Activated naive CD4-positive, alpha-beta T cell treated with Interleukin-2 at 50 U/mL for 16 hours (primary cell): ENCODE data around the gene MBOAT7.
A peak's percentile ranks its signal among the peaks of the same experiment; 100 is the strongest.
"Not testable (repeated sequence)": the region's sequence is repeated elsewhere in the genome, so short reads cannot be mapped to it uniquely, and the experiment has no call there.

Source experiments
- DNase-seq: peaks from one replicate; pipeline ENCODE4 v3.0.0-alpha.2; 2020

Gene MBOAT7

DNA sequence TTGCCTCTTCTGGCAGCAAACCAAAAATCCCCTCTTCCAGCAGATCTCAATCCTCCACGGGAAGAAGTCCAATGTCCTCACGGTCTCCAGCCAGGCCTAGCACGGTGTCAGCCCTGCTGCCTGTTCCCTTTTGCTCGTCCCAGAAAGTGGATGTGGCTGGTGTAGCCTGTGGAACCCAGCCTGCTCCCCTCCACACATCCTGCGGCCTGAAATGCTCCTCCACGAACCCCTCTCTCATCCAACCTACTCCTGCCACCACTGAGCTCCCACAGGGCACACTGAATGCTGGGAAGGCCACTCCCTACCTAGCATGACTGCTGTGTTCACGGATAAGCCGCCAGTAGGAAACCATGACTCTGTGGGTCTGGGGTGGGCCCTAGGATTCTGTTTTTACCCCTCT, 3.0 kb downstream of the MBOAT7 start:
- DNase-seq: no peak

DNA sequence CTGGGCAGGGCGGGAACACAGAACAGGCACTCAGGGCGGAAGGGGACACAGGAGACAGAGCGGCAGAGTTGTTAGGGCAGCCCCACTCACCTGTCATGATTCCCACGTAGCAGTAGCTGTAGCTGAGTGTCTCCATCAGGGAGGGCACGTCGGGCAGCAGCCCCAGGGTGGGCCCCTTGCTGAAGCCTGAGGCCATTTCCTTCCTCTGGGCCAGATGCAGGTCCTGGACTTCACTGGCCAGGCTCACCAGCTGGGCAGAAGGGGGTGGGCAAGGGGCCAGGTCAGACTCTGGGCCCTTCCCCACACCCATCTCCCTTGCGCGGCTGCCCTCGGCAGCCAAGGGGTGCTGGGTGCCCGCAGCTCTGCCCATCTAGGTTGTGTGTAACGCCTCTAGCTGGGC, 5.9 kb downstream of the MBOAT7 start:
- DNase-seq: no peak

DNA sequence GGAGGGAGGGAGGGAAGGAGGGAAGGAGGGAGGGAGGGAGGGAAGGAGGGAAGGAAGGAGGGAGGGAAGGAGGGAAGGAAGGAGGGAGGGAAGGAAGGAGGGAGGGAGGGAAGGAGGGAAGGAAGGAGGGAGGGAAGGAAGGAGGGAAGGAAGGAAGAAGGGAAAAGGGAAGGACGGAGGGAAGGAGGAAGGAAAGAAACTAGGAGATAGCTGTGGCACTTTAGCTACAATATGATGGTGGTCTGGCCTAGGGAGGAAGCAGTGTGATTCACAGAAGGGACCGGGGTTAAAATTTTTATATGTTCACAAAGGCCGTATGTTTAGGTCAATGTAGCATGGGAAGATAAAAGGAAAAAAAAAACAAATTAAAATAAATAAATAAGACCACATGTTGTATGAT, 7.5 kb downstream of the MBOAT7 start:
- DNase-seq: not testable (repeated sequence)

DNA sequence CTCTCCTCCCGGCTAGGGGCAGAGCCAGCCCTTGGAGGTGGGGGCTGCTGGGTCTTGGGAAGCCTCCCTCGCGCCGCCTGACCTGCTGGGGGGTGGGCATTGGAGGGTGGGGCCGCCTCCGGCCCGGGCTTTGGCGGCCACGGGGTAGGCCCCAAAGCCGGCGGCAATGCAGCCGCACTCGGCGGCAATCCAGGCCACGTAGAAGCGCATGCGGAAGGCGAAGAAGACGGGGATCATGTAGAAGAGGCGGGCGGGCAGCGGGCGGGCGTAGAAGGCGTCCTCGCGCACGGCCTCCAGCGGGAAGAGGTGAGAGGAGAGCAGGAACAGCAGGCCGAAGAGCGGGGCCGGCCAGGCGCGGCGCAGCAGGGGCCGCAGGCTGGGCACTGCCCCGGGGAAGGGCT, 8.7 kb downstream of the MBOAT7 start:
- DNase-seq: no peak

DNA sequence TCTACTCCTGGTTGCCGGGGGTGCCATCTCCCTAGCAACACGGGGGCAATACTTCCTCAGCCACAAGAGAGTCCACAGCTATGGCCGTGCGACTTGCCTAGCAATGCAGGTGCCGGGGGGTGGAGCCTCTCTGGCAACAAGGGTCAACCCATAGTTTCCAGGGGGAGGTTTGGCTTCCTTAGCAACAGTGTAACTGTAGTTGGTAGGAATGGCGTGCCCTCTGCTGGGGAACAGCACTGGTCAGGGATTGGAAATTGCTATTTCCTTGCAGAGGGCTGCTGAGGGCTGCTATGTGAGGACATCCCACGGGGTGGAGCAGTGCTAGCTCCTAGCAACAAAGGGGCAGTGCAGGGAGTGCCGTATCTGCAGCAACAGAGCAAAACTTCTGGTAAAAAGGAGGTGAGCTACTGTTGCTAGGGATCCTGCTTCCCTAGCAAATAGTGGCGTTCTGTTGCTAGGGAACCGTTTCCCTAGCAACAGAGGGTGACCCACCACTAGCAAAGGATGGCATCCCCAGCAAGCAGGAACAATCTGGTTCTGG, 9.4 kb downstream of the MBOAT7 start:
- DNase-seq: no peak

DNA sequence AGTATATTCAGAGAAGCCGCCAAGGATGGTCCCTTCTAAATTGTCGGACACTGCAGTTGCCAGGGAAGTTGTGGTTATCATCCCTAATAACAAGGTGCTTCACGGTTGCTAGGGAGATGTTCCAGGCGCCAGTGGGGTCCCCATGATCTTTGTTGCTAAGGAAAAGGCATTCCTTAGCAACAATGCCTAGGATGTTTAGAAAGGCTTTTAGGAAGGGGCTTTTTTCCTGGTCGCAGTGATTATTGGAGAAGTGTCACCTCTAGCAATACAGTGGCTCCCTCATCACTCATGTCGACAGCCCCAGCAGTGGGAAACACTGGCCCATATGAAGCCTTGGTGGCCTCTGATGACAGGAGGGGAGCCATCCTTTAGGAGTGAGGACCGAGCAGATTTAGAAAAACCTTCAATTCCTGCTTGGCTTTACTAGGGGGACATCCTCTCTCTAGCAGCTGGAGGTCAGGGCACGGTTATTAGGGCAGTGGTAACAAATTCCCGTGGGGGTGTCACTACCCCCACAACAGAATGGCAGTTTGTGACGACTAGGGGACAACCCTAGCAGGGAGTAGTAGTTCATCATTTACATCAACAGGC, 10.0 kb downstream of the MBOAT7 start:
- no peak for DNase-seq

DNA sequence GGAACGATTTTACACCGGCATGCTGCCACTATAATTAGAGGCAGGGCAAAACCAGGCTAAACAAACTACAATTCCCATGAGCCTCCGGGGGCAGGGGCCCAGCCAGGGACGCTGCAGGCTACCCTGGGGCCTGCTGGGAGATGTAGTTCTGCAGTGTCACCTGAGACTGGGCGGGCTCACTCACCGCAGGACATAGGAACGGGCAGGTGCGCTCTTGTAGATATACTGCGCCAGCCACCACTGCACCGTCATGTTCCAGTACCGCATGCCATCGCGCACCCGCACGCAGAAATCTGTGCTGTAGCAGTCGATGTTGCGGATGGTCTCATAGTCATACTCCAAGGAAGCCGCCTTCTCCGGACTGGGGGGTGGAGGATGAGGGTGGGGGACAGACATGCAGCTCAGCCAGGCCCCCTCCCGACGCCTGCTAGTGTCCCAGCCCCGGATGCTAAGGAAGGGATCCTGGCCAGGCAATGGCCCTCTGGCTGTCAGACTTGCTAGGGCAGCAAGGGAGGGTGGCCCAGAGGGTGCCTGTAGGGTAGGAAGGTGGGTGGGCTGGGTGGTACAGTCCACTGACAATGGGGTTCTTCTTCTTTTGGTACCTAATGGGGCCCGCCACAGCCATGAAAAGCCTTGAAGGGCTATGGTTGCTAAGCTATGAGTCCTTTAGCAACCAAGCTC, 10.7 kb downstream of the MBOAT7 start:
- DNase-seq: peak; percentile 23

DNA sequence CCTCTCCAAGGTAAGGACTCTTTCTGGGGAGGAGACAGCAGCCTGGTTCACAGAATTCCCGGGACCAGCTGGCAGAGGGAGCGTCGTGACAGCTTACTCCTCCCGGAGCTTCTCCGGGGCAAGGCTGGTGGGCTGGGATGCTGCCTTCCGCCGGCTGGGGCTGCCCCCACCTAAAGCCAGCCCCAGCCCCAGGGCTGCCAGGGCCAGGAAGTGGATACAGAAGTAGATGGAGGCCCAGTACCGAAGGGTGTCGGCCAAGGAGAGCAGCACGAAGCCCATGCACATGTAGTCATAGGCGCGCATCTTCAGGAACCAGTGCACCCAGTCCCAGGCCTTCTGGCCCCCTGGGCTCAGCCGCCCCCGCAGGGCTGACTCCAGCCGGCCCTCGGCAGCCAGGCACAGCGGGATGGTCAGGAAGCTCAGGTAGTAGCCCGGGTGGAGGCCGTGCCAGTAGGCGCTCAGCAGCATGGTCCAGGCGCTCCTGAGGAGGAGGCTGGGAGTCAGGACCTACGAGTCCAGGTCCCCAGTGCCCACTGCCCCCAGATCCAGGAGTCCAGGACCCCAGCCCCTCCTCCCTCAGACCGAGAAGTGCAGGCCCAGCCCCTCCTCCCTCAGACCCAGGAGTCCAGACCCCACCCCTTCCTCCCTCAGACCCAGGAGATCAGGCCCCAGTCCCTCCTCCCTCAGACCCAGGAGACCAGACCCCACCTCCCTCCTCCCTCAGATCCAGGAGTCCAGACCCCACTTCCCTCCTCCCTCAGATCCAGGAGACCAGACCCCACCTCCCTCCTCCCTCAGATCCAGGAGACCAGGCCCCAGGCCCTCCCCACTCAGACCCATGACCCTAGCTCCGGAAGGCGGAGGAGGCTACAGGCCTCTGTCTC, 15.2 kb downstream of the MBOAT7 start:
- DNase-seq: no peak

DNA sequence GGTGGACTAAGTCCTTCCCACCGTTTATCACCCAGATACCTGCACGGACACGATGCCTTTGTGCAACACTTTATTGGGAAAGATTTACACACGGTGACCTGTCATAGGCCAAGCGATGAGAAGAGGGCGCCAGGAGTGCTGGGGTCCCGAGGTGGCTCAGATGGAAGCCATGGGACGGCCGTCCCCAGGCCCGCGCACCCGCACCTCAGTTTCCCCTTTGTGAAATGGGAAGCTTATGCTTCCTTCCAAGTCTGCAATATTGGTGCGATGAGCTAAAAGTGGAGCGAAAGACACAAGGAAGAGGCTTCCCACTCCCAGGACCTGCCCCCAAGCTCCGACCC, 16.1 kb downstream of the MBOAT7 start:
- no peak for DNase-seq

DNA sequence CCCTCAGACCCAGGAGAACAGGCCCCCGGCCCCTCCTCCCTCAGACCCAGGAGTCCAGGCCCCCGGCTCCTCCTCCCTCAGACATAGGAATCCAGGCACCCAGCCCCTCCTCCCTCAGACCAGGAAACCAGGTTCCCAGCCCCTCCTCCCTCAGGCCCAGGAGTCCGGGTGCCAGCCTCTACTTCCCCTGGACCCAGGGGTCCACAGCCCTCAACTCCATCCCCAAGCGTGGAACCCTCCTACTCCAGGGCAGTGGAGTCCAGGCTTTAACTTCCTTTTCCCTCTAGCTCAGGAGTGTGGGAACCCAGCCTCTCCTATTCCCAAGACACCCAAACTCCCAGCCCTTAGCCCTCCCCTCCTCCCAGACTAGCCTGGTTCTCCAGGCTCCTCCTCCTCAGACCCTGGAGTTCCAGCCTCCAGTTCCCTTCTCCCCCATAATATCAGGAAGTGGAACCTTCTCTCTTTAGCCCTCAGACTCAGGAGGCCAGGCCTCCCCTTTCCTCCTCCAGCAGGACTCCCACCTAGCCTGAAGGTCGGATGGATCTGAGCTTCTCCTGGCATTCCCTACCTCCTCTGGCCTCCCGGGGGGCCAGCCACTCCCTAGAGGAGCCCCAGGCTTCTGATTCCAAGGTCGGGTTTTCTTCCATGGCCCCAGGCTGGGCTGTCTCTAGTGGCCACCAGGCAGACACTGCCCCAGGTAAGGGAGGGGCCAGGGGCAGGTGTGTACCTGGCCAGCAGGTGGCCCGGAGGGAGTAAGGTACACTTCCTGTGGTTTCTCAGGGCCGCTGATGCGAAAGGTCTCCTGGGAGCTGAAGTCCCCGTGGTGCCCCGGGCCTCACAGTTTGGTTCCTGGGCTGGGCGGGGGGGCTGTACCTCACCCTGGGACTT, 16.7 kb downstream of the MBOAT7 start, which contains the start of gene TMC4:
Gene TMC4, minus strand, starts transcription at position 690 of the 888 bp plus-strand sequence. Its CDS starts 43 bp downstream, at position 647.
- DNase-seq: no peak

DNA sequence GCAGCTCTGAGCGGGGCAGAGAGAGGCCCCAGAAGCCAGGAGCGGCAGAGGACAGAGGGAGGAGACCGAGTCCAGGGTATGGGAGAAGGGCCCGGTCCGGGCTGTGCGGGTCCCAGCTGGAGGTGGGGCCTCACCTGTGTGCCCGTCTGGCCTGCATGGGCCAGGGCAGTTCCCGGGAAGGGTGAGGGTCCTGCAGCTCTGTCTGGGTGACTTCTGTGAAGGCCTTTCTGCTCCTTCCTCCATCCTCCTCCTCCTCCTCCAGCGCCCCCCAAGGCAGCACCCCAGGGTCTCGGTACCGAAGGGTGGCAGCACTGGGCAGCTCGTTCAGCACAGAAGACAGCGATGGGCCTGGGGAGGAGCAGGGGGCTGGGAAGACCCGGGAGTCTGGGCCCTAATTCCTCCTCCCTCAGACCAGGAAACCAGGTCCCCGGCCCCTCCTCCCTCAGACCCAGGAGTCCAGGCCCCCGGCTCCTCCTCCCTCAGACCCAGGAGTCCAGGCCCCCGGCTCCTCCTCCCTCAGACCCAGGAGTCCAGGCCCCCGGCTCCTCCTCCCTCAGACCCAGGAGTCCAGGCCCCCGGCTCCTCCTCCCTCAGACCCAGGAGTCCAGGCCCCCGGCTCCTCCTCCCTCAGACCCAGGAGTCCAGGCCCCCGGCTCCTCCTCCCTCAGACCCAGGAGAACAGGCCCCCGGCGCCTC, 17.5 kb downstream of the MBOAT7 start:
- not testable (repeated sequence) for DNase-seq

DNA sequence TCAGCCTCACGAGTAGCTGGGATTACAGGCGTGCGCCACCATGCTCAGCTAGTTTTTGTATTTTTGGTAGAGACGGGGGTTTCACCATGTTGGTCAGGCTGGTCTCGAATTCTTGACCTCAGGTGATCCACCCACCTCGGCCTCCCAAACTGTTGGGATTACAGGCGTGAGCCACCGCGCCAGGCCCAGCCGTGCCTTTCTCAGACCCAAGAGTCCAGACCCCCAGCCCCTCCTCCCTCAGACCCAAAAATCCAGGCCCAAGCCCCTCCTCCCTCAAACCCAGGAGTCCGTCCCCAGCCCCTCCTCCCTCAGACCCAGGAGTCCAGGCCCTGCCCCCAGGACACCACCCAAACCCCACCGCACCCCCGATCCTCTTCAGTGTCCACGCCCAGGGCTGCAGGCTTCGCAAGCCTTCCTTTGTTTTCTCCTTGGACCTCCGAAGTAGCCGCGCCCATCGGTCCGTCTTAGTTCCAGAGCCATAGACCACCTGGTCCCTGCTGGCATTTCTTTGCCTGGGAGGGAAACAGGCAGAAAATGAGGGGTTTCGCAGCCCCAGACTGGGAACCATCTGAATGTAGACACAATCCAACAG, 20.1 kb downstream of the MBOAT7 start:
- DNase-seq: no peak

DNA sequence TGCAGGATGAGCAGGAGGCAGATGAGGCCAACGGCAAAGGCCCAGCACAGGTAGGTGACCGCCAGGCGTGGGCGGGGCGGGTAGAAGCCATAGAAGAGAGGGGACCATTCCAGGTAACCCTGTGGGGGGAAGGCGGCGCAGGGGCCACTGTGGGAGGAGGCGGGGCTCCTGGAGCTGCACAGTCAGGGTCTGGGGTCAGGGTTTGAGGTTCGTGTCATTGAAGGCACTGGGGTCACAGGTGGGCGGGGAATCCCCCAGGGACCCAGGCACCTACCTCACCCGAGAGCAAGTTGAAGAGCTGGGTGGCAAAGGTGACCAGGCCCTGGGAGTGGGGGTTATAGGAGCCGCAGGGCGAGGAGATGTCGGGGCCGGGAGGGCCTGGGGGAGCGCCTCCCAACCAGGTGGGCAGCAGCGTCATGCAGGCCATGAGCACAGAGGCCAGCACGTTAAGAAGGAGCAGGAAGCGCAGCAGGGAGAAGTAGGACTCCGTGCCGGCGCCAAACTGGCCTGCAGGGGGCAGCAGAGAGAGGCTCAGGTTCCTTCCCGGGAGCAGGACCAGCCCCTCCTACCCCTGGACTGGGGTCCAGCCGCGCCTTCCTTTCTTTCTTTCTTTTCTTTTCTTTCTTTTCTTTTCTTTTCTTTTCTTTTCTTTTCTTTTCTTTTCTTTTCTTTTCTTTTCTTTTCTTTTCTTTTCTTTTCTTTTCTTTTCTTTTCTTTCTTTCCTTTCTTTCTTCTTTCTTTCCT, 21.0 kb downstream of the MBOAT7 start:
- DNase-seq: peak; percentile 92

DNA sequence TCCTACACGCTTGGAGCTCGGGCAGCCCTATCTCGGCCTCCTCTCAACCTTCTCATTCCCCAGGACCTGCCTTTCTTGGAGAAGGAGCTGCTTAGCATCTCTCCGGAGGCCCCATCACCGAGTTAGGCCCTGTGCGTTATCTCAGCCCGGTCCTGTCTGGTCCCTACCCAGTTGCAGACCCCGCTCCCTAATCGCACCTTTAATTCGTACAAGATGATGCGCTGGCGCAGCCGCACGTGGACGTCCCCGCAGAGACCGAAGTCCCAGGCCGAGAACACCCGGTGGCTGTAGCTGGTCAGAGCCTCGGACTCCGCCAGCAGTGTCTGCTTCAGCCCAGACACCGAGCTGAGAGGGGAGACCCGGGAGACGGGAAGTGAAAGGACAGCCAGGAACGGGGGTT, 24.2 kb downstream of the MBOAT7 start:
- DNase-seq: no peak

DNA sequence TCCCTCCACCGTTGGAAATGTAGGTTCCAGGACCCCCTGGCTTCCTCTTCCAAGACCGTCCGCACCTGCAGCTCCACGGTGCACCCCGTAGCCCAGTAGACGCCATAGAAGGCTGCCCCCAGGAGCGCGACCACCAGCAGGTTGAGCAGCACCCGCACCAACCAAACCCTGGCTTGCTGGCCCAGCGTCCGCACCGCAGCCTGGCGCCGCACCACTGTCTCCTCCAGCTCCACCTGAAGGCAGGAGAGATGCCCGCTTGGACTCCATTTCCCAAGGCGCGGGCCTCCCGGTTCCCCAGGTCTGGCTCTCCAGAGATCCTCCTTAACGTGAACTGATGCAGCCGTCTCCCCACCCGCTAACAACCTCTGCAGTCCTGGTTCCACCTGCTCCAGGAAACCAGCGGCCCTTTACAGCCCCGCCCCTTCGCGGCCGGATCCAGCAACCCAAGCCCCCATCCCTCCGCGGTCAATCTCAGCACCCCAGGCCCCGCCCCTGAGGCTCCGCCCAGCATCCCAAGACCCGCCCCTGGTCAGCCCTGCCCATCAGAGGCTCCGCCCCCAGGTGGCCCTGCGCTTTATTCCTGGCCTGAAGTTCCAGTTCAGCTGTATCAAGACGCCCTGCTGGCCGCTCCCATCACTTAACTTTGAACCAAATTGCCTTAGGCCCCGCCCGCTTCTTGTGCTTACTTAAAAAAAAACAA, 24.9 kb downstream of the MBOAT7 start:
- DNase-seq: peak; percentile 71

DNA sequence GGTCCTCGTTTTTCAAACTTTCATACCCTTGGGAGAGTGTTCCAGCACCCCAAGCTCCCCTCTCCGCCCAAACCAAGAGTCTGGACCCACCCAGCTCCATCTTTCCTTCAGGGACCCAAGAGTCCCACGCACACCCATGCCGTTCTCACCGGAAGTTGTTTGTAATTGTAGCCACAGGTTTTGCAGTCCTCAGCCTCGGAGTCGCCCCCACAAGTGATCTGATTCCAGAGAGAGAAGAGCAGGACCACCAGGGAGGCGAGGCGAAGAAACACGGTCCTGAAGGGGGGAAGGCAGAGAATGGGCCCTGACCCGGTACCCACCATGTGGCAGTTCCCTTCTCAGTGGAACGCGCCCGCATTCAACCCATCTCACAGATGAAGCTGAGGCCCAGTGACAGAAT, 26.5 kb downstream of the MBOAT7 start:
- no peak for DNase-seq

DNA sequence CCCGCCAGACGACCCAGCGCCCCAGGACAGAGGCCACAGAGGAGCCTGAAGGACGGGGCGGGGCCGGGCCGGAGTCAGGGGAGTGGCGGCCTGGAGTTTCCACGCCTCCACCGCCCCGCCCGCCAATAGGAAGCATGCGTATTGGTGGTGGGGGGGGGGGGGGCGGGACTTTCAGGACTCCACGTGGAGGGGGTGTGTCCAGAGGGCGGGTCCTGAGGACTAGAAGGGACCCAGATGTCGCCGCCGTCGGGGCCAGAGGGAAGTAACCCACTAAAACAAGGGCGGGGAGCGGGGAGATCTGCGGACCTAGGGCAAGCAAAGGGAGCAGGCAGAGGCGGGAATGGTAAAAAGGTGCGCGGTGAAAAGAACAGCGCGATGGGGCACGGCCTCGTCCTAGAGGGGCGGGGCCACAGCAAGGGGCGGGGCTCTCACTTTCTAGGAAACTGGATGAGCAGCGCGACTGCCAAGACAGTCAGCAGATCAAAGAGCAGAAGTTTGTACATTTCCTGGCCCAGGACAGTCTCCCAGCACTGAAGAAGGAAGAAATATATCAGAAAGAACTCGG, 27.1 kb downstream of the MBOAT7 start:
- DNase-seq: peak; percentile 84

DNA sequence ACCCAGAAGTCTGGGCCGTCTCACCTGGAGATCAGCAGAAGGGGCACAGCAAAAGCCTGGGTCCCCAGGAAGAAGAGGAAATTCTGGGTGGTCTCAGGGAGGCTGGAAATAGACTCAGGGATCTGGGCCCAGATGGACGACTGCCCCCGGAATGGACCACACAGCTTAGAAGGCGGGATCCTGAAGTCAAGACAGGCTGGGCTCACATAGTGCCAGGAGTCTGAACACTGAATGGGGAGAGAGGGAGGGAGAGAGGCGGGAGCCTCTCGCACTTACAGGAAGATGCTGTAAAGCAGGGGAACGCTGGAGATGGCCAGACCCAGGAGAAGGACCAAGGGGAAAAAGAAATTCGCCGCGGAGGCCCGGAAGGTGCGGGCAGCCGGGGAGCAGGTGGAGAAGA, 28.5 kb downstream of the MBOAT7 start:
- DNase-seq: no peak

DNA sequence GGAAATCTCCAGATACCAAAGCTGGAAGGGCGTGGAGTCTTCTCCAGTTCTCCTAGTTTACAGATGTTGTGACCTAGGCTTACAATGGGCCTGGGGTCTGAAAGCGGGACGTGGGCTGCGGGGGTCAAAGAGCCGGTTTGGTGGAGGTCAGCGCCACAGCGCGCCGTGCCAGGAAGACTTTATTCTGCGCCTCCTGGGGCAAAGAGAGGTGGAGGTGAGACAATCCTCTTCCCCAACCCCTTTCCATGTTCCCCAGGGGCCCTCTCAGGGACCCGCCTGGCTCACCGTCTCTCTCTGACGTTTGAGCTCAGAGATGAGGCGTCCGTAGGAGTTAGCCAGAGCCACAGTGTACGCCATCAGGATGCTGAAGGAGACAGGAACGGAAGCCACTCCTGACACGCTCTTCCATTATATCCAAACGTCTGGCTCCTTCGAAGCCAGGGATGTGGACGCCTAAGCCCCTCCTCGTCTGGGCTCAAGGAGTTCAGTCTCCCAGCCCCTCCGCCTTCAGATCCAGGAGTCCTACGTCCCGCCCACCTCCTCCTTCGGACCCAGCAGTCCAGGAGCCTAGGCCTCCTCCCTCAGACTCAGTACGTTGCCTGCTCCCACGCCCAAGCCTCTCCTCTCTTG, 29.1 kb downstream of the MBOAT7 start:
- no peak for DNase-seq
